Neural cell (in vitro differentiated cells): ENCODE measurements around the gene ARHGEF16. TPM values are rescaled to one million over a fixed set of nuclear protein-coding genes. Genes with fewer than 3 reads are reported as not detected.

ENCODE experiments used
- H2AFZ ChIP-seq: fragments of 200-600, 300-800 bp; sonication (generic), shearing (Covaris generic); 2 replicates; pipeline ENCODE4 v1.6.0; 2014; ENCODE audit warnings: low read depth, mild to moderate bottlenecking, antibody characterized with exemption, low read length, moderate library complexity
- H3F3A ChIP-seq: fragments of 200-600 bp; shearing (Covaris generic); 2 replicates; pipeline ENCODE4 v1.6.1; 2016; ENCODE audit warnings: mild to moderate bottlenecking, moderate library complexity, mixed read lengths, antibody characterized with exemption, low read length; ENCODE audit not compliant: insufficient read depth, poor library complexity, severe bottlenecking
- H3K27ac ChIP-seq: fragments of 200-600, 300-800 bp; sonication (generic), shearing (Covaris generic); 2 replicates; pipeline ENCODE4 v1.5.1; 2014; ENCODE audit warnings: mild to moderate bottlenecking, low read length, moderate library complexity
- H3K27me3 ChIP-seq: fragments of 300-800, 200-600 bp; sonication (generic), shearing (Covaris generic); 2 replicates; pipeline ENCODE4 v1.6.0; 2014; ENCODE audit warnings: mild to moderate bottlenecking, low read depth, low read length, moderate library complexity; ENCODE audit not compliant: insufficient read depth
- H3K36me3 ChIP-seq: fragments of 300-800, 200-600 bp; sonication (generic), shearing (Covaris generic); 2 replicates; pipeline ENCODE4 v1.5.1; 2014; ENCODE audit warnings: mild to moderate bottlenecking, antibody characterized with exemption, low read length, moderate library complexity; ENCODE audit not compliant: insufficient read depth
- H3K4me2 ChIP-seq: fragments of 300-800, 200-600 bp; sonication (generic), shearing (Covaris generic); 2 replicates; pipeline ENCODE4 v1.6.0; 2014; ENCODE audit warnings: mild to moderate bottlenecking, low read length
- H3K4me3 ChIP-seq: fragments of 300-800, 200-600 bp; sonication (generic), shearing (Covaris generic); 2 replicates; pipeline ENCODE4 v1.5.1; 2014; ENCODE audit warnings: mild to moderate bottlenecking, low read length, moderate library complexity
- H3K79me2 ChIP-seq: fragments of 200-600 bp; shearing (Covaris generic); replicated peaks from 2 replicates; pipeline ENCODE4 v1.6.0; 2014; ENCODE audit warnings: mild to moderate bottlenecking, low read length, moderate library complexity; ENCODE audit not compliant: insufficient read depth
- H3K9ac ChIP-seq: fragments of 300-800, 200-600 bp; sonication (generic), shearing (Covaris generic); 2 replicates; pipeline ENCODE4 v1.6.1; 2016; ENCODE audit warnings: mild to moderate bottlenecking, low read length, mixed read lengths
- H3K9me2 ChIP-seq: fragments of 200-600 bp; shearing (Covaris generic); 2 replicates; pipeline ENCODE4 v1.6.1; 2016; ENCODE audit warnings: mild to moderate bottlenecking, low read length, mixed read lengths; ENCODE audit not compliant: insufficient read depth
- H3K9me3 ChIP-seq: fragments of 200-600, 300-800 bp; sonication (generic), shearing (Covaris generic); 2 replicates; pipeline ENCODE4 v1.6.1; 2016; ENCODE audit warnings: mild to moderate bottlenecking, mixed run types, low read length, moderate library complexity, mixed read lengths
- H4K20me1 ChIP-seq: fragments of 200-600 bp; shearing (Covaris generic); 2 replicates; pipeline ENCODE4 v1.6.1; 2016; ENCODE audit warnings: mild to moderate bottlenecking, mixed run types; ENCODE audit not compliant: insufficient read depth
- CTCF ChIP-seq: fragments of 450-650 bp; IDR thresholded peaks from 2 replicates; pipeline ENCODE4 v1.5.1; 2014; ENCODE audit warnings: antibody characterized with exemption, mild to moderate bottlenecking, moderate library complexity; ENCODE audit not compliant: poor library complexity, severe bottlenecking
- EP300 ChIP-seq: fragments of 450-650 bp; conservative IDR thresholded peaks from 2 replicates; pipeline ENCODE4 v1.6.1; 2014; ENCODE audit warnings: antibody characterized with exemption, mild to moderate bottlenecking, moderate library complexity; ENCODE audit not compliant: poor library complexity, severe bottlenecking
- MXI1 ChIP-seq: fragments of 450-650 bp; conservative IDR thresholded peaks from 2 replicates; pipeline ENCODE4 v1.6.1; 2014; ENCODE audit warnings: antibody characterized with exemption, mild to moderate bottlenecking; ENCODE audit not compliant: poor library complexity, severe bottlenecking
- POLR2AphosphoS5 ChIP-seq: IDR thresholded peaks from 2 replicates; pipeline ENCODE4 v1.6.1; 2012
- RAD21 ChIP-seq: fragments of 450-650 bp; conservative IDR thresholded peaks from 2 replicates; pipeline ENCODE4 v1.6.1; 2014; ENCODE audit warnings: antibody characterized with exemption, mild to moderate bottlenecking, moderate library complexity
- REST ChIP-seq: IDR thresholded peaks from 2 replicates; pipeline ENCODE4 v1.6.1; 2012; ENCODE audit warnings: borderline replicate concordance
- TAF1 ChIP-seq: IDR thresholded peaks from 2 replicates; pipeline ENCODE4 v1.6.1; 2012; ENCODE audit warnings: low read depth
- polyA plus RNA-seq: library from polyadenylated mRNA; depleted of rRNA; stranded (reverse); fragments of >200 nt; gene quantifications from 2 replicates; pipeline ENCODE4 v1.2.3, GENCODE V29; 2014

The ARHGEF16 gene
- polyA plus RNA-seq, 1 donor from 2014 or later = 0.64 TPM

- no peaks in the 10 kb centered on the region for H3K27me3 ChIP-seq
- no peak overlapping the region for H3K9ac ChIP-seq
- H4K20me1 ChIP-seq = no peaks in the 10 kb centered on the region
- no peaks in the 10 kb centered on the region for H3K36me3 ChIP-seq
- no peaks in the 10 kb centered on the region for H3K9me2 ChIP-seq
- no peak overlapping the region for H2AFZ ChIP-seq
- H3F3A ChIP-seq = no peaks in the 10 kb centered on the region
- H3K27ac ChIP-seq = no peak overlapping the region
- H3K79me2 ChIP-seq = no peaks in the 10 kb centered on the region
- no peaks in the 10 kb centered on the region for H3K9me3 ChIP-seq
- H3K4me2 ChIP-seq = no peak overlapping the region
- H3K4me3 ChIP-seq = no peak overlapping the region
- no peak for TF ChIP-seq EP300
- TF ChIP-seq RAD21 = no peak
- TF ChIP-seq CTCF = no peak
These were observed 23.0 kb downstream of the ARHGEF16 start for GRCh38 chr1:3477241-3477995.

DNA sequence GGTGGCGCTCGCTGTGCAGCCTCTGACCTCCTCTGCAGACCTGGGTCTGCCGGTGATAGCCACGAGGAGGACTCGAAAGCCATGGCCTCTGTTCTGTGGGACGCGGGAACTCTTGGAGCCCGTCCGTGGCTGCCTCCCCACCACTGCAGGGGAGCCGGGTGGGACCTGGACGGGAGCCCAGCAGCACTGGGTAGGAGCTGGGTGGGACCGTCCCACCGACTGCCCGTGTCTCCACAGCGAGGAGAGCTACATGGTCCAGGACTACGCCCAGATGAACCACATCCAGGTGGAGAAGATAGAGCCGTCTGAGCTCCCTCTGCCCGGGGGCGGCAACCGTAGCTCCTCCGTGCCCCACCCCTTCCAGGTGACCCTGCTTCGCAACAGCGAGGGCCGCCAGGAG, 23.7 kb downstream of the ARHGEF16 start:
- no peaks in the 10 kb centered on the region for H3K9me3 ChIP-seq
- H2AFZ ChIP-seq = no peak overlapping the region
- no peak overlapping the region for H3K4me2 ChIP-seq
- no peaks in the 10 kb centered on the region for H3K36me3 ChIP-seq
- no peaks in the 10 kb centered on the region for H4K20me1 ChIP-seq
- no peaks in the 10 kb centered on the region for H3K27me3 ChIP-seq
- no peak overlapping the region for H3K4me3 ChIP-seq
- H3K27ac ChIP-seq = no peak overlapping the region
- no peaks in the 10 kb centered on the region for H3F3A ChIP-seq
- no peaks in the 10 kb centered on the region for H3K9me2 ChIP-seq
- TF ChIP-seq RAD21 (no peak), POLR2AphosphoS5 (no peak), REST (no peak), MXI1 (no peak), CTCF (no peak), TAF1 (no peak)
- no peaks in the 10 kb centered on the region for H3K79me2 ChIP-seq
- H3K9ac ChIP-seq = no peak overlapping the region
